Astrocyte of the cerebellum (primary cell): Measurements from ENCODE around the gene LINGO1.

Experiments
- DNase-seq: peaks from one replicate; pipeline ENCODE4 v3.0.0-alpha.2; 2011; ENCODE audit warnings: low read depth
- H3K4me3 ChIP-seq: 2 replicates; pipeline ENCODE4 v1.5.1; 2011; ENCODE audit warnings: mild to moderate bottlenecking, low read depth, low read length, moderate library complexity
- in situ Hi-C: cut with HindIII; loops from 2 replicates; pipeline ENCODE4 v1.10.0; 2017; ENCODE audit warnings: low sequenced_read_pairs
- TF ChIP-seq, protein P1 (sequence below): IDR thresholded peaks from 2 replicates; pipeline ENCODE4 v1.5.1; 2012; ENCODE audit warnings: low read length, low read depth, moderate library complexity, mild to moderate bottlenecking; ENCODE audit errors: missing control alignments

The LINGO1 gene

DNA sequence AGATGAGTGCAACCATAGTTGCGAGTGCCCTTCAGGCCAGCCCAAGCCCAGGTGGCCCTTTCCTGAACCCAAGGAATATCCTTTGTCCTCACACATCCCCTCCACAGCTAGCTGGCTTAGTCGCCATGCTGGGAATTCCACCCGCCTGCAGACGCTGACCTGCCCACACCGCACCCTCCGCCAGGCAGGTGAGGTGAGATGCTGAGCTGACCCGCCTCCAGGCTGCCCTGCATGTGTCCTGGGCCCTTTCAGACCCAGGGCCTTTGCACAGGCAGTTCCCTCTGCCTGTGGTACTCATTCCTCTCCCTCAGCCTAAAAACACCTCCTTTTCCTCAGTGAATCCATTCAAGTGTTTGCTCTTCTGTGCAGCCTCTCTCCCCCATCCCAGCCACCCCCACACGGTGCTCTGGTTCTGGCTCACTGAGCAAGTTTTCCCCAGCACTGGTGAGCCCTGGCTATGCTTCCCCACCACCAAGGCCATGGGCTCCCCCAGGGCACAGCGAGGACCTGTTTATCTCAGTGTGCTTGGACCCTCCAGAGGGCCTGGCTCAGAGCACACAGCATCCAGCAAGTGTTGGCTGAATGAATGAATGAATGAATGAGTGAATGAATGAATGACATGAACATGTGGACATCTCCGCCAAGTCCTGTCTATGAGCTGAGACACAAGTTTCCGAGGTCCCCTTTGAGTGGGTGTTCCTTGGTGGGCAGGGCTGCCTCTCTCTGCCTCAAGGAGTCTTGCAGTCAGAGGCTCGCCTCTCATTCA is 33.0 kb upstream of the LINGO1 start:
- TF ChIP-seq, protein P1, sequence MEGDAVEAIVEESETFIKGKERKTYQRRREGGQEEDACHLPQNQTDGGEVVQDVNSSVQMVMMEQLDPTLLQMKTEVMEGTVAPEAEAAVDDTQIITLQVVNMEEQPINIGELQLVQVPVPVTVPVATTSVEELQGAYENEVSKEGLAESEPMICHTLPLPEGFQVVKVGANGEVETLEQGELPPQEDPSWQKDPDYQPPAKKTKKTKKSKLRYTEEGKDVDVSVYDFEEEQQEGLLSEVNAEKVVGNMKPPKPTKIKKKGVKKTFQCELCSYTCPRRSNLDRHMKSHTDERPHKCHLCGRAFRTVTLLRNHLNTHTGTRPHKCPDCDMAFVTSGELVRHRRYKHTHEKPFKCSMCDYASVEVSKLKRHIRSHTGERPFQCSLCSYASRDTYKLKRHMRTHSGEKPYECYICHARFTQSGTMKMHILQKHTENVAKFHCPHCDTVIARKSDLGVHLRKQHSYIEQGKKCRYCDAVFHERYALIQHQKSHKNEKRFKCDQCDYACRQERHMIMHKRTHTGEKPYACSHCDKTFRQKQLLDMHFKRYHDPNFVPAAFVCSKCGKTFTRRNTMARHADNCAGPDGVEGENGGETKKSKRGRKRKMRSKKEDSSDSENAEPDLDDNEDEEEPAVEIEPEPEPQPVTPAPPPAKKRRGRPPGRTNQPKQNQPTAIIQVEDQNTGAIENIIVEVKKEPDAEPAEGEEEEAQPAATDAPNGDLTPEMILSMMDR = no peak
- in situ Hi-C loops = no loop called here
- DNase-seq = no peak
- H3K4me3 ChIP-seq = no peak overlapping the region

DNA sequence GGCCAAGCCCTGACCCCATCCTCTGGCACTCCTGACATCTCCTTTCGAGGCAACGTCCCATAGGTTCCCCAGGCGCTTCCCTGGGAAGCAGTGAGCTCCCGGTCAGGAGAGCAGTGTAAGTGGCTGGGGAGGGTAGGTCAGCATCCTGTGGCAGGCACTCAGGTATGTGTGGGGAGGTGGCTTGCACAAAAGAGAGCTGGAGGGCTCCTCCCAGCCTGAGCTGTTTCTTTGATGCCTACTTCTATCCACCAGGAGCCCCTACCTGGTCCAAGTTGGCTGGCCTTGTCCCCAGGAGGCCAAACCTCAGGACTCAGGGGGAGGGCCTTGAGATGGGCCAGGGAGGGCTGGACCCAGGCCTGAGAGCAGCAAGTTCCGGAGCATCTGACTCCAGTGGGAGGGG is 31.7 kb upstream of the LINGO1 start:
- in situ Hi-C loops = no loop called here
- no peak overlapping the region for H3K4me3 ChIP-seq
- DNase-seq = no peak
- TF ChIP-seq, protein P1 = no peak

DNA sequence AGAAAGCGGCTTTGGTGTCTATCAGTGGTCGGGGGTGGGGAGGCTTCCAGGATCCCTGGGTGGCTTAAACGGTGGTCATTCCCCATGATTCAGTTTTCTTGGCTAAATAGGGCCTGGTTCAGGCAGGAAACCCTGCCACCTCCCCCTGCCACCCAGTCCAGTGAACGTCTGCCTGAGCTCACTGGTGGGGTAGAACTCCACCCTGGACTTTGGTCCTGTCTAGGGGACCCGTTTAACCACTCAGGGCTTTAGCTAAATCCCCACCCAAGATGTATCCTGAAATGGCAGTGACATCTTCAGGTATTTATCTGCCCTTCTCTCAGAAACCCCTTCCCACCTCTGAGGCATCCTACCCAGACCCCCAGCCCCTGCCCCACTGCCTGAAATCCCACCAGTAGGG is 30.5 kb upstream of the LINGO1 start:
- no peak for DNase-seq
- TF ChIP-seq, protein P1 = no peak
- in situ Hi-C loops = no loop called here
- H3K4me3 ChIP-seq = no peak overlapping the region

DNA sequence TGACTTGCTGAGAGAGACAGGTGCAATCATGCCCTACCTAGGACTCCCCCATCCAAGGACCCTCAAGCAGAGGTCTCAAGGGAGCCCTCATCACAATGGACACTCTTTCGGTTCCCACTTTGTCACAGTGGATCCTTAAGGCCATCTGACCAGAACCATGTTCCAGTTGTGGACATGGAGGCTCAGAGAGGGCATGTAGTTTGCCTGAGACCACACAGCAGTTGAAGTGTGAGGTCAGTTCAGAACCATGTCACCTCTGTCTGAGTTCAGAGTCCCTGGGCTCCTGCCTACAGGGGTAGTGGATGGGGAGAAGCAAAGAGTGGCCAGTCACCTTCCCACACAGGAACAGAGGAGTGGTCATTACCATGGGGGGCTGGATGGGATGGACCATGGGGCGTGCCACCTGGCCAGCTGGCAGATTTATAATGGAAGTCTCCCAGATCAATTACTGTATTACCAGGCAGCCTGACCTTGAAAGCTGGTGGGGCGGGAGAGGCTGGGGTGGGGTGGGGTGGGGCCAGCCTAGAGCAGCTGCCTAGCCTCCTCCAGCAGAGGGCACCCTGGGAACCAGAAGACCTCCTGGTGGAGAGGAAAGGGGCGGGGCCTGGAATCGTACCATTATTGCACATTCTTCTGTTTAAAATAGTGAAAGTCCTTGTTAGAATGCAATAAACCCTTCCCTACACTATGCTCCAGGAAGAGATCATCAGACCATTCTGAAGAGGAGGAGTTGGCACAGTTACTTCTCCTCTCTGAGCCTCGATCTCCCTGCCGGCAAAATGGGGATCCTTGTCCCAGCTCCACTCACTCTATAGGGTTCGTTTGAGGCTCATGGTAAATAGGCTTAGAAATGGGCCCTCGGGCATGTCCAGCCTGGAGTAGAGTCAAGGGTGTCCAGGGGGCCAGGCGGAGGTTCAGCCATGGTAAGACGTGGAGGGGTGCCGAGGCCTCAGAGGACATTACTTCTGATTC is 26.9 kb upstream of the LINGO1 start:
- DNase-seq = no peak
- H3K4me3 ChIP-seq = no peak overlapping the region
- in situ Hi-C loops = loop anchor here (5.0 kb wide), 2 partner anchors 43 to 78 kb away; no protein-coding TSS in a partner anchor
- TF ChIP-seq, protein P1 = peak; percentile 19

DNA sequence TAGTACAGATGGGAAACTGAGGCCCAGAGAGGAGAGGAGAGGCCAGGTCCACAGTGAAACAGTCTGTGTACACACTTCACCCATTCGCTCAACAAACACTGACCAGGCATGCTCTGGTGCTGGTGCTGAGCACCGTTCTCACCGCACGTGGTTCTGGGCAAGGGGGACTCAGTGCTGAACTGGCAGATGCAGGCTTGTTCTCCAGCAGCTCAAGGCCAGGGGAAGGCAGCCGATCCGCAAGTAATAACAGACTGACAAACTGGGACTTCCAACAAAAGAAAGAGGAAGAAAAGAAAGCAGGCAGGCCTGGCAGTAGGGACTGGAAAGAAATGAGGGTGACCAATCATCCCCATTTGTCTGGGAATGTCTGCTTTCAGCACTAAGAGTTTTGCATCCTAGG is 25.6 kb upstream of the LINGO1 start:
- TF ChIP-seq, protein P1 = no peak
- no peak for DNase-seq
- no peak overlapping the region for H3K4me3 ChIP-seq
- in situ Hi-C loops = loop anchor here (5.0 kb wide), 2 partner anchors 44 to 79 kb away; no protein-coding TSS in a partner anchor

DNA sequence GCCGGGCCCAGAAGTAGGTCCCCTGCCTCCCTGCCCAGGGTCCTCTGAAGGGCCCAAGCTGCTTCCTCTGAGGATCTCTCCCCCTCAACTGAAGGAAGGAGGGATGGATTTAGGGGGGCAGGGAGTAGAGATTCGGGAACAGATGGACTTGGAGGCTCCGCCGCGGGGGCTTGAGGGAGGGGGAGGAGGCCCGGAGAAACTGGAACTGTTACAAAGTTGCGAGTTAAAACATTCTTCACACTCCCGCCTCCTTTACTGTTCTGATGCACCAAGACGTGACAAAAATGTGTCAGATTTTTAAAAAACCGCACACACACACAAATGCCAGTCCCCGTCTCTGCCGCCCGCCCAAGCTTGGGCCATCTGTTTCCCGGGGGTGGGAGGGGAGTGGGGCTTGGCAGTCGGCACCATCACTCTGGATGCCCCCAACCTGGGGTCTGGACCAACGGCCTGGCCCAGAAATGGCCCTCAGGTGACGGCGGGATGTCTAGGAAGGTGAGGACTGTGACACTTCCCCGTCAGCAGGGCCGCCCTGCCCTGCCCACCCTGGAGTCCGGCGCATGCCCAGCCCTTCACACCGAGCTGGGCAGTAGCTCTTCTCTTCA is 25.0 kb upstream of the LINGO1 start:
- in situ Hi-C loops = loop anchor here (5.0 kb wide), 2 partner anchors 45 to 80 kb away; no protein-coding TSS in a partner anchor
- H3K4me3 ChIP-seq = no peak overlapping the region
- no peak for DNase-seq
- TF ChIP-seq, protein P1 = no peak
